ENCODE results near the gene ARHGEF12. TPM values are rescaled to one million over a fixed set of nuclear protein-coding genes. Genes with fewer than 3 reads are reported as not detected.
A peak's percentile ranks its signal among the peaks of the same experiment; 100 is the strongest.

The ARHGEF12 gene
- total and polyA plus RNA-seq, 4 donors: 19.0 to 243 (median 55.6) TPM

DNA sequence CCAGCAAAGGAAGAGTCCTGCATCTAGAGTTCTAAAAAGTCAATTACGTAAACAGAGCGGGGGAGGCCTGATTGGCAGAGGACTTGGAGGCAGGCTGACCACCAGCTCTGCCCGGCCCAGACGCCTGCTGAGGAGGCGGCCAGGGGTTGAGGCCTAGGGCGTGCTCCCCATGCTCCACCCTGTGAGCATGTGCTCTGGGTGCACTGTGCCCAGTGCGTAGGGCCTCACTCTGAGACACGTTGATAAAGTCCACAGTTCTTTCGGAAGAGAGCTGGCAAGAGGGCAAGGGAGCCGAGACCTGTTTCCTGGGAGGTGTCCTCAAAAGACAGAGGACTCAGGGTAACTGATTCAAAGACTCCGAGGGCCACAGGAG is 200.6 kb downstream of the ARHGEF12 start:
- H3K9ac ChIP-seq (ENCODE audit: insufficient read depth in 1 of 2, low read length in 2 of 2): no peak overlapping the region
- no peak for ATAC-seq (ENCODE audit: insufficient read depth, low FRiP score)
- DNase-seq: no peak

DNA sequence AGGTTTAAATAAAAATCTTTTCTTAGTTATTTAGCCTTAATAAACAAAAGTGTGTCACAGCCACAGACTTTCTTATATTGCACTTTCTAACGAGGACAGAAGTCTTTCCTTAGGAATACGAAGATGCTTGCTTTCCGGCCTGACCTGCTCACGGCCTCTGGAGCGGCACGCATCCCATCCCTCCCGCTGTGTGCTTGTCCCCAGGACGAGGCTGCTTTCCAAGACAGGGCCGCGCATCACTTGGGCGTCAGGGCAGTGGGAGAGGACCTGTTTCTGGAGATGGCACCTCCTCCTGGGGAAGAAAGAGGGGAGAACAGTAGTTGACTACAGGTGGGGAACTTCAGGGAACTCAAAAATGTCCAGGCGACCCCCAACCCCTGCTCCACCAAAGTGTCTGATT is 201.8 kb downstream of the ARHGEF12 start:
- Histone ChIP-seq H3K9ac (ENCODE audit: insufficient read depth in 1 of 2, low read length in 2 of 2) (no peak overlapping the region), H3K27me3 (ENCODE audit: control insufficient read depth in 3 of 3, insufficient read depth in 3 of 3, low read length in 2 of 3) (no peaks in the 10 kb centered on the region), H3K9me3 (ENCODE audit: control insufficient read depth in 4 of 4, insufficient read depth in 3 of 4, low read length in 3 of 4) (no peaks in the 10 kb centered on the region), H3K4me3 (no peak overlapping the region), H3K4me1 (ENCODE audit: control insufficient read depth in 5 of 5, insufficient read depth in 5 of 5, low read length in 5 of 5) (peaks cover 0 to 10% (median 1%) of the 10 kb centered on the region in 5 donors), H3K36me3 (ENCODE audit: control insufficient read depth in 4 of 4, insufficient read depth in 4 of 4, low read length in 4 of 4) (no peaks in the 10 kb centered on the region), H3K27ac (ENCODE audit: low read depth in 1 of 2, low read length in 1 of 2) (no peak overlapping the region)
- no peak for DNase-seq
- TF ChIP-seq, protein P1, sequence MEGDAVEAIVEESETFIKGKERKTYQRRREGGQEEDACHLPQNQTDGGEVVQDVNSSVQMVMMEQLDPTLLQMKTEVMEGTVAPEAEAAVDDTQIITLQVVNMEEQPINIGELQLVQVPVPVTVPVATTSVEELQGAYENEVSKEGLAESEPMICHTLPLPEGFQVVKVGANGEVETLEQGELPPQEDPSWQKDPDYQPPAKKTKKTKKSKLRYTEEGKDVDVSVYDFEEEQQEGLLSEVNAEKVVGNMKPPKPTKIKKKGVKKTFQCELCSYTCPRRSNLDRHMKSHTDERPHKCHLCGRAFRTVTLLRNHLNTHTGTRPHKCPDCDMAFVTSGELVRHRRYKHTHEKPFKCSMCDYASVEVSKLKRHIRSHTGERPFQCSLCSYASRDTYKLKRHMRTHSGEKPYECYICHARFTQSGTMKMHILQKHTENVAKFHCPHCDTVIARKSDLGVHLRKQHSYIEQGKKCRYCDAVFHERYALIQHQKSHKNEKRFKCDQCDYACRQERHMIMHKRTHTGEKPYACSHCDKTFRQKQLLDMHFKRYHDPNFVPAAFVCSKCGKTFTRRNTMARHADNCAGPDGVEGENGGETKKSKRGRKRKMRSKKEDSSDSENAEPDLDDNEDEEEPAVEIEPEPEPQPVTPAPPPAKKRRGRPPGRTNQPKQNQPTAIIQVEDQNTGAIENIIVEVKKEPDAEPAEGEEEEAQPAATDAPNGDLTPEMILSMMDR (IDR thresholded peaks at IDR 0.05; ENCODE audit: control extremely low read depth, extremely low read depth): no peak
- ATAC-seq (ENCODE audit: insufficient read depth, low FRiP score): no peak
- WGBS, 2 donors: 95 to 96% methylated on average over 12 of the region's 12 CpGs

More for the DNA sequence above, 200.6 kb downstream of the ARHGEF12 start:
- WGBS, 2 donors: 91 to 96% methylated on average over 11 of the region's 11 CpGs
- Histone ChIP-seq H3K27me3 (ENCODE audit: control insufficient read depth in 3 of 3, insufficient read depth in 3 of 3, low read length in 2 of 3) (no peaks in the 10 kb centered on the region), H3K4me1 (ENCODE audit: control insufficient read depth in 5 of 5, insufficient read depth in 5 of 5, low read length in 5 of 5) (peaks cover 0 to 20% (median 1%) of the 10 kb centered on the region in 5 donors), H3K27ac (ENCODE audit: low read depth in 1 of 2, low read length in 1 of 2) (no peak overlapping the region), H3K36me3 (ENCODE audit: control insufficient read depth in 4 of 4, insufficient read depth in 4 of 4, low read length in 4 of 4) (no peaks in the 10 kb centered on the region), H3K9me3 (ENCODE audit: control insufficient read depth in 4 of 4, insufficient read depth in 3 of 4, low read length in 3 of 4) (no peaks in the 10 kb centered on the region), H3K4me3 (no peak overlapping the region)
- TF ChIP-seq, protein P1 (IDR thresholded peaks at IDR 0.05; ENCODE audit: control extremely low read depth, extremely low read depth): no peak

DNA sequence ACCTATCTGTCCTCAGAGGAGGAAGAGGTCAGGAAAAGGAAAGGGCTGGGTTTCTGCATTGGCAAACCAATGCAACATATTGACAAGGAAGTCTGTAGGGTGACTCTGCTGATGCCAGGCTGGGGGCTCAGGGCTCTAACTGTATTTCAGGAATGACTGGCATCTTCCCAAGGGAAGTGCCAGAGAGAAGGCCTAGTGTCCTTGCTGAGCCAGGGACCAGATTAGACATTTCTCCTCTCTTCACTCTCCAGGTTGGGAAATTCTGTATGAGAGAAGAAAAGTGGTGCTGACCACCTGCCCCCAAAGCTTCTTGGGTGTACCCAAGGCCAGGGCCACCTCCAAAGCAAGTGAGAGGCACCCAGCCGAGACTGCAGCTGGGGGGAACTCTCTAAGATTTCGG is 202.5 kb downstream of the ARHGEF12 start:
- no peaks in the 10 kb centered on the region for H3K27me3 ChIP-seq (ENCODE audit: control insufficient read depth in 3 of 3, insufficient read depth in 3 of 3, low read length in 2 of 3)
- ATAC-seq (ENCODE audit: insufficient read depth, low FRiP score) (no peak), DNase-seq (no peak)
- H3K4me3 ChIP-seq: no peak overlapping the region
- TF ChIP-seq, protein P1 (IDR thresholded peaks at IDR 0.05; ENCODE audit: control extremely low read depth, extremely low read depth): no peak
- no peaks in the 10 kb centered on the region for H3K9me3 ChIP-seq (ENCODE audit: control insufficient read depth in 4 of 4, insufficient read depth in 3 of 4, low read length in 3 of 4)
- no peak overlapping the region for H3K27ac ChIP-seq (ENCODE audit: low read depth in 1 of 2, low read length in 1 of 2)
- 85 to 89% methylated on average over 2 of the region's 2 CpGs for WGBS, 2 donors
- no peaks in the 10 kb centered on the region for H3K36me3 ChIP-seq (ENCODE audit: control insufficient read depth in 4 of 4, insufficient read depth in 4 of 4, low read length in 4 of 4)
- no peak overlapping the region for H3K9ac ChIP-seq (ENCODE audit: insufficient read depth in 1 of 2, low read length in 2 of 2)
- peaks cover 0 to 9% (median 1%) of the 10 kb centered on the region in 5 donors for H3K4me1 ChIP-seq (ENCODE audit: control insufficient read depth in 5 of 5, insufficient read depth in 5 of 5, low read length in 5 of 5)

Small RNAs within 50 kb of the gene (small RNA-seq; reads per million reads assigned to genes)
- 4,906 reads per million, percentile 100 among the genes with 10 or more reads in this experiment for gene RF00100 (ENCODE audit: low replicate concordance)

Other genes with a start within 250 kb of the ARHGEF12 start
- 10 to 100 TPM in 1 of 2 donors, 1 to 10 TPM in 1; 4.4 to 26.6 TPM for gene TRIM29, start 198.3 kb upstream of the ARHGEF12 start, total RNA-seq
- gene TRIM29, start 198.3 kb upstream of the ARHGEF12 start, polyA plus RNA-seq: 10 to 100 TPM; 13.0 to 20.7 TPM
- 10 to 100 TPM in 1 of 2 donors, 1 to 10 TPM in 1; 7.7 to 27.4 TPM for gene OAF, start 125.4 kb upstream of the ARHGEF12 start, total RNA-seq
- 10 to 100 TPM in 1 of 2 donors, 1 to 10 TPM in 1; 8.2 to 15.8 TPM for gene OAF, start 125.4 kb upstream of the ARHGEF12 start, polyA plus RNA-seq
- gene POU2F3, start 96.3 kb upstream of the ARHGEF12 start, total RNA-seq: 1 to 10 TPM; 2.6 to 2.9 TPM
- 1 to 10 TPM; 3.3 to 3.9 TPM for gene POU2F3, start 96.3 kb upstream of the ARHGEF12 start, polyA plus RNA-seq
- 10 to 100 TPM in 1 of 2 donors, 1 to 10 TPM in 1; 3.7 to 10.8 TPM for gene TLCD5, start 11.1 kb upstream of the ARHGEF12 start, total RNA-seq
- 1 to 10 TPM; 2.0 to 2.4 TPM for gene TLCD5, start 11.1 kb upstream of the ARHGEF12 start, polyA plus RNA-seq
- 1 to 10 TPM; 3.0 to 4.9 TPM for gene GRIK4, start 175.3 kb downstream of the ARHGEF12 start, total RNA-seq
- under 1 TPM; 0.41 to 0.45 TPM for gene GRIK4, start 175.3 kb downstream of the ARHGEF12 start, polyA plus RNA-seq

Data from lung (tissue), 13 donors.